K562 (cell line): ENCODE results near the gene TPD52L1. TPM values are rescaled to one million over a fixed set of nuclear protein-coding genes. Genes with fewer than 3 reads are reported as not detected.

Source experiments
- CREM ChIP-seq: IDR thresholded peaks from 2 replicates; pipeline ENCODE4 v1.6.1; 2014; ENCODE audit warnings: antibody characterized with exemption, low read depth
- FOXK1 ChIP-seq: sonication (generic); formaldehyde crosslinking; IDR thresholded peaks from 2 replicates; pipeline ENCODE4 v1.8.0; 2022; ENCODE audit warnings: missing genetic modification reagents, mild to moderate bottlenecking, borderline replicate concordance
- GATA2 ChIP-seq: sonication (generic); formaldehyde crosslinking; IDR thresholded peaks from 2 replicates; pipeline ENCODE4 v1.4.0; 2020; ENCODE audit warnings: mild to moderate bottlenecking, missing genetic modification reagents
- IRF2 ChIP-seq: sonication (generic); formaldehyde crosslinking; IDR thresholded peaks from 2 replicates; pipeline ENCODE4 v1.8.1; 2022; ENCODE audit warnings: mild to moderate bottlenecking, missing genetic modification reagents
- NEUROD1 ChIP-seq: fragments of 150-350 bp; IDR thresholded peaks from 2 replicates; pipeline ENCODE4 v1.6.1; 2014; ENCODE audit warnings: borderline replicate concordance, low read length, low read depth; ENCODE audit not compliant: partially characterized antibody
- NFE2 ChIP-seq: IDR thresholded peaks from 2 replicates; pipeline ENCODE4 v1.6.1; 2014; ENCODE audit warnings: antibody characterized with exemption, low read depth
- PCBP1 ChIP-seq: fragments of 200-400 bp; formaldehyde crosslinking; IDR thresholded peaks from 2 replicates; pipeline ENCODE4 v1.6.1; 2018; ENCODE audit warnings: mild to moderate bottlenecking, low read depth, low read length; ENCODE audit not compliant: poor library complexity, severe bottlenecking
- POLR2A ChIP-seq: fragments of 450-650 bp; conservative IDR thresholded peaks from 2 replicates; pipeline ENCODE4 v1.6.1; 2016
- ZNF197 ChIP-seq: fragments of 200-800 bp; sonication (Bioruptor generic); IDR thresholded peaks from 2 replicates; pipeline ENCODE4 v1.6.1; 2016; ENCODE audit warnings: low read depth, missing genetic modification characterization, missing compliant biosample characterization
- ZNF445 ChIP-seq: fragments of 250-450 bp; sonication (Bioruptor Pico); IDR thresholded peaks from 2 replicates; pipeline ENCODE4 v1.4.0; 2020; ENCODE audit warnings: low read depth, mild to moderate bottlenecking, moderate library complexity
- ZNF785 ChIP-seq: fragments of 250-450 bp; sonication (Bioruptor Pico); IDR thresholded peaks from 2 replicates; pipeline ENCODE4 v1.4.0; 2020; ENCODE audit warnings: mild to moderate bottlenecking
- polyA plus RNA-seq, 8 experiments: library from polyadenylated mRNA; depleted of rRNA in 4 of 8; stranded (reverse) in 5 of 8; unstranded in 3 of 8; fragments of >200 nt; fragmentation: Nextera tagmentation in 2 of 8; fragmentation: Illumina TruSeq in 1 of 8; extraction: Ambion mirVana in 2 of 8; extraction: Trizol in 1 of 8; gene quantifications; 2 replicates each; pipeline versions ENCODE4 v1.2.1 to v1.2.3, GENCODE V29; 2011 to 2014; ENCODE audit warnings: inconsistent platforms in 1 of 8, missing spikeins in 1 of 8
- total RNA-seq, 7 experiments: library from RNA; depleted of rRNA in 6 of 7; stranded (reverse); fragments of >200 nt in 6 of 7; fragmentation: Illumina TruSeq in 2 of 7; extraction: Trizol in 2 of 7; gene quantifications; 2 replicates each; pipeline versions ENCODE4 v1.2.1 to v1.2.3, GENCODE V29; 2011 to 2021; ENCODE audit warnings: low replicate concordance in 1 of 7
- TF ChIP-seq, protein P1 (sequence below): sonication (generic); formaldehyde crosslinking; IDR thresholded peaks from 2 replicates; pipeline ENCODE4 v1.8.0; 2022; ENCODE audit warnings: mild to moderate bottlenecking, missing genetic modification reagents
- TF ChIP-seq, protein P2 (sequence below): fragments of 250-450 bp; sonication (Bioruptor Pico); IDR thresholded peaks from 2 replicates; pipeline ENCODE4 v1.5.0; 2021
- TF ChIP-seq, protein P3 (sequence below): fragments of 450-650 bp; formaldehyde crosslinking; IDR thresholded peaks from 2 replicates; pipeline ENCODE4 v1.4.0; 2020; ENCODE audit warnings: mild to moderate bottlenecking, moderate library complexity
- TF ChIP-seq, protein P4 (sequence below): fragments of 450-650 bp; IDR thresholded peaks from 2 replicates; pipeline ENCODE4 v1.7.0; 2016; ENCODE audit warnings: borderline replicate concordance
- TF ChIP-seq, protein P5 (sequence below), 2 experiments: fragments of 450-650 bp; formaldehyde crosslinking in 1 of 2; IDR thresholded peaks; 2 replicates each; pipeline versions ENCODE4 v1.4.0 to v1.6.1; 2014 to 2020; ENCODE audit warnings: mild to moderate bottlenecking in 2 of 2, borderline replicate concordance in 1 of 2, low read depth in 1 of 2

TPD52L1 gene
- total and polyA plus RNA-seq, 9 of the 15 experiments (the other 6 are each of a cell fraction or from before 2014, with no cell fraction given), result 12.9 to 149 (median 75.7) TPM

DNA sequence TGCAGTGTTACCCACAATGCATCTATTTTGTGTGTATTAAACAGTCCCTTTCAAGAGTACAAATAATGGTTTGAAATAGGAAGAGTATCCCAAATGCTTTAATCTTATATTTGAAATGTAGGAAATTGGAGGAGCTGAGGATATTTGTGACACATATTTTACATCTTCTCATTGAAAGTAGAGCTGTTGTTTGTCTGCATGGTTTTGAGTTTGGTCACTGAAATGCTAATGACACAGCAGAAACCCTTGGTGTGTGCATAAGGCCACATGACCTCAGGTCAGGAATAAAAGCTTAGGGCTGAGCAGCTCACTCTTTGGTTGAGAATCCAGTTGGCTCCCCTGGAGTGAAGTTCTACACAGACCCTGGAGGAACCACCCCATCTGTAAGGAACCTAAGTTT, 49.8 kb downstream of the TPD52L1 start (continued):
- TF ChIP-seq IRF2, result no peak
- TF ChIP-seq, protein P1, sequence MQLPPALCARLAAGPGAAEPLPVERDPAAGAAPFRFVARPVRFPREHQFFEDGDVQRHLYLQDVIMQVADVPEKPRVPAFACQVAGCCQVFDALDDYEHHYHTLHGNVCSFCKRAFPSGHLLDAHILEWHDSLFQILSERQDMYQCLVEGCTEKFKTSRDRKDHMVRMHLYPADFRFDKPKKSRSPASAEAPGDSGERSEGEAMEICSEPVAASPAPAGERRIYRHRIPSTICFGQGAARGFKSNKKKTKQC (CRISPR knock-in tag), result no peak
- TF ChIP-seq, protein P2, sequence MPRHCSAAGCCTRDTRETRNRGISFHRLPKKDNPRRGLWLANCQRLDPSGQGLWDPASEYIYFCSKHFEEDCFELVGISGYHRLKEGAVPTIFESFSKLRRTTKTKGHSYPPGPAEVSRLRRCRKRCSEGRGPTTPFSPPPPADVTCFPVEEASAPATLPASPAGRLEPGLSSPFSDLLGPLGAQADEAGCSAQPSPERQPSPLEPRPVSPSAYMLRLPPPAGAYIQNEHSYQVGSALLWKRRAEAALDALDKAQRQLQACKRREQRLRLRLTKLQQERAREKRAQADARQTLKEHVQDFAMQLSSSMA (CRISPR knock-in tag), result no peak
- no peak for TF ChIP-seq PCBP1
- no peak for TF ChIP-seq ZNF785
- TF ChIP-seq, protein P3, sequence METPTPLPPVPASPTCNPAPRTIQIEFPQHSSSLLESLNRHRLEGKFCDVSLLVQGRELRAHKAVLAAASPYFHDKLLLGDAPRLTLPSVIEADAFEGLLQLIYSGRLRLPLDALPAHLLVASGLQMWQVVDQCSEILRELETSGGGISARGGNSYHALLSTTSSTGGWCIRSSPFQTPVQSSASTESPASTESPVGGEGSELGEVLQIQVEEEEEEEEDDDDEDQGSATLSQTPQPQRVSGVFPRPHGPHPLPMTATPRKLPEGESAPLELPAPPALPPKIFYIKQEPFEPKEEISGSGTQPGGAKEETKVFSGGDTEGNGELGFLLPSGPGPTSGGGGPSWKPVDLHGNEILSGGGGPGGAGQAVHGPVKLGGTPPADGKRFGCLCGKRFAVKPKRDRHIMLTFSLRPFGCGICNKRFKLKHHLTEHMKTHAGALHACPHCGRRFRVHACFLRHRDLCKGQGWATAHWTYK (CRISPR knock-in tag), result 0 out of 2 replicates have a peak, but pooled peaks have one; percentile 36
- TF ChIP-seq ZNF445 (CRISPR knock-in tag), result no peak
- TF ChIP-seq ZNF197 (CRISPR knock-in tag), result no peak
- TF ChIP-seq NEUROD1, result no peak
- no peak for TF ChIP-seq CREM
- TF ChIP-seq, protein P4, sequence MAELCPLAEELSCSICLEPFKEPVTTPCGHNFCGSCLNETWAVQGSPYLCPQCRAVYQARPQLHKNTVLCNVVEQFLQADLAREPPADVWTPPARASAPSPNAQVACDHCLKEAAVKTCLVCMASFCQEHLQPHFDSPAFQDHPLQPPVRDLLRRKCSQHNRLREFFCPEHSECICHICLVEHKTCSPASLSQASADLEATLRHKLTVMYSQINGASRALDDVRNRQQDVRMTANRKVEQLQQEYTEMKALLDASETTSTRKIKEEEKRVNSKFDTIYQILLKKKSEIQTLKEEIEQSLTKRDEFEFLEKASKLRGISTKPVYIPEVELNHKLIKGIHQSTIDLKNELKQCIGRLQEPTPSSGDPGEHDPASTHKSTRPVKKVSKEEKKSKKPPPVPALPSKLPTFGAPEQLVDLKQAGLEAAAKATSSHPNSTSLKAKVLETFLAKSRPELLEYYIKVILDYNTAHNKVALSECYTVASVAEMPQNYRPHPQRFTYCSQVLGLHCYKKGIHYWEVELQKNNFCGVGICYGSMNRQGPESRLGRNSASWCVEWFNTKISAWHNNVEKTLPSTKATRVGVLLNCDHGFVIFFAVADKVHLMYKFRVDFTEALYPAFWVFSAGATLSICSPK, result no peak
- TF ChIP-seq, protein P5, sequence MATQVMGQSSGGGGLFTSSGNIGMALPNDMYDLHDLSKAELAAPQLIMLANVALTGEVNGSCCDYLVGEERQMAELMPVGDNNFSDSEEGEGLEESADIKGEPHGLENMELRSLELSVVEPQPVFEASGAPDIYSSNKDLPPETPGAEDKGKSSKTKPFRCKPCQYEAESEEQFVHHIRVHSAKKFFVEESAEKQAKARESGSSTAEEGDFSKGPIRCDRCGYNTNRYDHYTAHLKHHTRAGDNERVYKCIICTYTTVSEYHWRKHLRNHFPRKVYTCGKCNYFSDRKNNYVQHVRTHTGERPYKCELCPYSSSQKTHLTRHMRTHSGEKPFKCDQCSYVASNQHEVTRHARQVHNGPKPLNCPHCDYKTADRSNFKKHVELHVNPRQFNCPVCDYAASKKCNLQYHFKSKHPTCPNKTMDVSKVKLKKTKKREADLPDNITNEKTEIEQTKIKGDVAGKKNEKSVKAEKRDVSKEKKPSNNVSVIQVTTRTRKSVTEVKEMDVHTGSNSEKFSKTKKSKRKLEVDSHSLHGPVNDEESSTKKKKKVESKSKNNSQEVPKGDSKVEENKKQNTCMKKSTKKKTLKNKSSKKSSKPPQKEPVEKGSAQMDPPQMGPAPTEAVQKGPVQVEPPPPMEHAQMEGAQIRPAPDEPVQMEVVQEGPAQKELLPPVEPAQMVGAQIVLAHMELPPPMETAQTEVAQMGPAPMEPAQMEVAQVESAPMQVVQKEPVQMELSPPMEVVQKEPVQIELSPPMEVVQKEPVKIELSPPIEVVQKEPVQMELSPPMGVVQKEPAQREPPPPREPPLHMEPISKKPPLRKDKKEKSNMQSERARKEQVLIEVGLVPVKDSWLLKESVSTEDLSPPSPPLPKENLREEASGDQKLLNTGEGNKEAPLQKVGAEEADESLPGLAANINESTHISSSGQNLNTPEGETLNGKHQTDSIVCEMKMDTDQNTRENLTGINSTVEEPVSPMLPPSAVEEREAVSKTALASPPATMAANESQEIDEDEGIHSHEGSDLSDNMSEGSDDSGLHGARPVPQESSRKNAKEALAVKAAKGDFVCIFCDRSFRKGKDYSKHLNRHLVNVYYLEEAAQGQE (IDR thresholded peaks at IDR 0.05; ENCODE audit: borderline replicate concordance), result no peak
- TF ChIP-seq, protein P5 (CRISPR knock-in tag; IDR thresholded peaks at IDR 0.05; ENCODE audit: low read depth), result no peak
- no peak for TF ChIP-seq FOXK1
- peak; percentile 97 for TF ChIP-seq NFE2
- TF ChIP-seq POLR2A, result peak; percentile 50; the same call in 1 of the 2 replicates
- TF ChIP-seq GATA2 (CRISPR knock-in tag), result no peak
